ENCODE results near the gene MEIS2.

Gene MEIS2

DNA sequence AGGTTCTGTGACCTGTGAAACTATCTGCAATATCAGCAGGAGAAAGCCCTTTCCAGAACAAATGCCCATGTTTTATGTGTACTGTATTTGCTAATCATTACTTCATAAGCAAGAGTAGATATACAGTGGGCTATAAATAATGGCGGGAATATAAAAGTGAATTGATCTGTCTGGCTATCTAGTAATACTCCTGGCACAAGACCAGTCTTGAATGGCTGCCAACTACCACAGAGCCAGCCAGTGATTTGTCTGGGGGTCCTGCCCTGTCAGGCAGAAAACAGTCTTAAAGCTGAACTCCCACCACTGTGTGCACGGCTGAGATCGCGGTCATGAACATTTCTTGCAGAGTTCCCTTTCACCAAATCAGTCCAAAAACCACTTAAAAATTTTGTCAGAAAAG, 176.3 kb downstream of the MEIS2 start:
- no peak for DNase-seq

- DNase-seq, result no peak
Observed at GRCh38 chr15:36921484-36922091, 178.8 kb downstream of the MEIS2 start.

DNA sequence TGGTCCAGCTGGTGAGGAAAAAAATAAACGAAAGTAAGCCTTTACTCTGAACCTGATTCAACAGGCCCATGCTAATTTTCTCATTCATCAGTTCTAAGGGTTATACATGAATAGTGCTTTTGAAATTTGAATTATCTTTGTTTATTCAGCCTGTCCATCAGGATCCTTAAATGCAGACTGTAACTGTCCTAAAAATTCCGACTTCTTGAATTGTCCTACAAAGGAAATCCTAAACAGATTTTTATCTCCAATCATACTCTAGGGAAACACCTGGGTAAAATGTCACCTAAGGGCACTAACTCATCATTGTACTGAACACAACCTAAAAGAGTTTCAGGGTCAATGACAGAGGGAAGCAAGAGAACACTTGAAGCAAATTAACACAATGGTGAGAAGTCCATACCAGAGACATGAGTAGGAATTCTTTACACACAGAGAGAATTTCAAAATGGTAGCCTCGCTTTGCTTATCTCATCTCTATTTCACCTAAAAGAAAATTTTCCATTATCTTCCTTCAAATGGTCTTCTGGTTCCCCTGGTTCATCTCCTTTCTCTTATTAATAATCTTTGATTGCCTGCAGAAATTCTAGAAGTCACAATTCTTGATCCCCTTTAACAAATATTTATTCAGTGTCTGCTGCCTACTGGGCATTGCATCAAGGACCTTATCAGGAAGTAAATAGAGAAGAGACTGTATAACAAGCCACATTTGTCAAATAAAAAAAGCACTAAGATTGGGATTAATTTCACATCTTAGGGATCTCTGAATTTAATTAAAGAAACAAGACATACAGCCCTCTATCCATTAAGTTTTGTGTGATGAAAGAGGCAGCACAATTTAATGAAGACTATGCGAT, 182.7 kb downstream of the MEIS2 start:
- DNase-seq, result no peak

DNA sequence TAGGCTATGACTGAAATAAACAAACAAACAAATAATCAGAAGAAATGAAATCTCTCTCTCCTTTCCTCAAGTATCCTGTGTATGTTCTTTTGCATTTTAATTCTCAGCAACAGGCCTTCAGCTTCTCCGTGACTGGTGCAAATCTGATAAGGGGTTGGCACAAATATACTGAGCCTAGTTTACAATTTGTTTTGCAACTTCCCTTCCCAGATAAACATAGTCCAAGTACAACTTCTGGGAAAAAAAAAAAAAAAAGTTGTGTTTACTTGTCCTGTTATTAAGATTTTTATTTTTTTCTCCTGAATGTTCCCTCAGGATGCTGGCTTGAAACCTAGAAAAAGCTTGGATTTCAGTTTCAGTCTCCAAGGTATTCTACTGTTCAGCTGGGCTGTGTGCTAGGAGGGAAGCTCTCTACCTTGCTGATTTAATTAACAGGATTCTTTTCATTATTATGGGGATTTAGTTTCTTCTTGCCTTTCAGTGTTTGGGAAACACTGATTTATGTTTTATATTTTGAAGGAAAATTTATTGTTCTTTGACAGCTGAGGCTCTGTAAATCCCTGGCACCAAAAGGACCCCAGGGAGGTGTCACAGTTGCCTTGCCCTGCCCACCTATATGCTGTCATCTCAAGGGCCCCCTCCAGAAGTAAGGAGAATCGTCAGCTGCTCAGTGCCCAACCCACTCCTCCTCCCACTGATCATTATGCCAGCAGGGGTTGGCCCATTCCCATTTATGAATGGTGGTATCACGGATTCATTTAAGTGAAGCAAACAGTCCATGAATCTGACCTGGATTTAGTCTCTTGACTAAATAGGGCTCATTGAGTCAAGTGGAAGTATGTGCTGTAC, 185.2 kb downstream of the MEIS2 start:
- DNase-seq, result no peak

DNA sequence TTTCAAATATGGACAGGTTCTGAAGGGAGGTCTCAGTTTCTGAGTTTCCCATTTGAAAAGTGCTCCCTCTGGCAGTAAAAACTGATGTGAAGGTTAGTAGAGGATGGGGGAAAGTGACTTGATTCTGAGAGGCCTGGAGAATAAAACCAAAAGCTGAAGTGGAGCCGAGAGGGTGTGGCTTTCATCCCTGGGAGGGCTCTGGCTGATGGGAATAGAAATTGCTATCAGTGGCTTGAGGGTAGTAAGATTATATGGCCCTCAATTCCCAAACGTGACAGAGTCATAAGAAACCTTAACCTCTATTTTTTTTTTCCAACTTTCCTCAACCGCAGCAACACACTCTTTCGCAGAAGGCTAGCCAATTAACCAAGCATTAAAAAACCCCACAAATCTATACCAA, 185.9 kb downstream of the MEIS2 start:
- DNase-seq, result no peak

DNA sequence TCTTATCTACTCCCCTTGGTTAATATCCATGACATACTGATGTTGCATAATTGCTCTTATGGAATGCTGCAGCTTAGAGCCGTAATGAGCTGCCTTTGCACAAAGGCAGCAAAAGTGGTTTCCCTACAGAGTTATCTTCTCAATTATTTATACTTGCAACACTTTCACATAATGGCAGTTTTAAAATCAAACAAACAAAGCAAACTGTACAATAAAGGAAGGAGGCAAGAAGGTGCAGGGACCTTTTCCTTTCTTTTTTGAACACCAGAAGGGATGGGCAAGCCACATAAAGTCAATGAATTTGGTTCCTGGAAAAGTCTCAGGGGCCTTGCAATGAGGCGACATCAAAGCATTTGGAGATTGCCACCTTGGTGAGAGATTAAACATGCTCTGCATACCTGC, 188.0 kb downstream of the MEIS2 start:
- no peak for DNase-seq

- DNase-seq, result no peak
Observed at GRCh38 chr15:36911322-36911944, 188.9 kb downstream of the MEIS2 start.

GRCh38 chr15:36908991-36909390, 191.4 kb downstream of the MEIS2 start:
- no peak for DNase-seq

DNA sequence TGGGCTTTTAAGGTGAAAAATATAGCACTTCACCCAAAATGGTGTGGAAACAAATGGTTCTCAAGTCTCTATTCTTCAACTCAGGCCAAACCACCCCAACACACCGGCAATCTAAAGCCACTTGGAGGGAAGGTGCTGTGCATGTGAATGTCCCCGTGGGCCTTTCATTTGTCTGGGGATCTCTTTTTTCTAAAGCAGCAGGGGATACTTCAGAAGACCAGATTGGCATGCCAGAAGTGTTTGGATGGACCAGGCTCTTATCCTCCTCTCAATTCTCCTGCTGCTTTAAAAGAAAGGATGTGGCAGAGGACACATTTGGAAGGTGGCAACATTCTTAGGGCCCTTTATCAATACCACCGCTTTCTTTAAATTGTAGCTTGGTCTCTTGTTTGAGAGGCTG, 193.1 kb downstream of the MEIS2 start:
- DNase-seq, result no peak

GRCh38 chr15:36905908-36906307, 194.4 kb downstream of the MEIS2 start:
- DNase-seq, result no peak

- DNase-seq, result no peak
Observed at GRCh38 chr15:36904715-36905114, 195.6 kb downstream of the MEIS2 start.

DNA sequence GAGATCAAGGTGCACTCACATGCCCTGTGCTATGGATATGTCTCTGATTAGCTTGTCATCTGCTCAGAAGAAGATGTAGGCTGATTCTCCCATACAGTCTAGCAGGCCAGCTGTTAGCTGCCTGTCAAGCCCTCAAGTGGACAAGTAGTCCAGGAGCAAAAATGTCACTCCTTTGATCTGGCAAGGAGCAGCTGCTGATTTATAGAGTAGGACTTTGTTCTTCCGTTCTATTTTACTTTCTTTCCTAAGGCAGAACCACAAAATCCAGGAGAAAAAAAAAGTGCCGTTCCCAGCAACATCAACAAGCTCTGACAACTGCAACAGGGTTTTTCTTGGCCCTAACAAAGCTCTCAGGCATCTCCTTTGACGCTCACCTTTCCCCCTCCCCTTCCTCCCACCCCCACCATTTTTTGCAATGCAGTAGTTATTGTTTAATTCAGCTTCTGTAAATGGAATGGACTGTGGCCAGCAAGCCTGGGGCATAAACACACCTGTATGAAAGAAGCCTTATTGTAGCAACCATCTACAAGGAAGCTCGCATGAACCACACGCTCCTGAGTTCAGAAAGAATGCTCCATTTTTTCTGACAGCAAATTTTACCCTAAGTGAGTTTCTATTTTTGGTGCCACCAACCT, 196.3 kb downstream of the MEIS2 start:
- DNase-seq, result no peak

DNA sequence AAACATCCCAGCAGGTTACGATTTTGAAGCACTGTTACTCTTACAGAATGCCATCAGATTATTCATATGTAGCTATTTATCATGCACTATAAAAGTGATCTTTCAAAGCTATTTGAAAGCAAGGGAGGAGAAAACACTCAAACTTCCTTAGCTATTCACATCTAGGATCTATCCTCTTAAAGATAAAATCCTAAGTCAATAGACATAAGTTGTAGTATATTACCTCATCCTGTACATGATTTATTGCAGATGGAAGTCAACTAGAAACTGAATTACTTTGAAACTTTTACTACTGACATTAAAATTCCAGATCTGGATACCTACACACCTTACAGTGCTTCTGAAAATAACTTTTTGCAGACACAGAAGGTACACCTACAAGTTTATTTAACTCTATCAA, 197.2 kb downstream of the MEIS2 start:
- DNase-seq, result no peak

DNA sequence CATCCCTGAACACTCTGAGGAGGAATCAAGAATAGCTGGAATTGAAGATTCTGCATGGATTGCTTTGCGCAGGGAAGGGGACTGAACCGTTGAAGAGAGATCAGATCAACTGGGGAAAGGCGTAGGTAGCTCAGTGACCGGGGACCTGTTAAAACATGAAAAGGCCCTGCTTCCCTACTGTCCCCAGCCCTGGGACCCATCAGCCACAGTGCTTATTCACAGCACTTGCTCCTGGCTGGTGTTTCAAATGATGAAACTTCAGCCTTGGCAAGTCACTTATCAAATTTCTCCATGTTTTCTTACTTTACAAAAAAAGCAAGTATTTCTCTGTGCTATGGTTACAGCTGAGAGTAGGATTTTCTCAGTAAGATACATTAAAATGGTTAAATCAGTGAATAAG, 199.3 kb downstream of the MEIS2 start:
- no peak for DNase-seq

GRCh38 chr15:36899696-36900095, 200.7 kb downstream of the MEIS2 start:
- DNase-seq, result no peak

- no peak for DNase-seq
Observed at GRCh38 chr15:36898536-36899126, 201.7 kb downstream of the MEIS2 start.

GRCh38 chr15:36897834-36898233, 202.5 kb downstream of the MEIS2 start:
- DNase-seq, result no peak

- no peak for DNase-seq
Observed at GRCh38 chr15:36896949-36897348, 203.4 kb downstream of the MEIS2 start.

DNA sequence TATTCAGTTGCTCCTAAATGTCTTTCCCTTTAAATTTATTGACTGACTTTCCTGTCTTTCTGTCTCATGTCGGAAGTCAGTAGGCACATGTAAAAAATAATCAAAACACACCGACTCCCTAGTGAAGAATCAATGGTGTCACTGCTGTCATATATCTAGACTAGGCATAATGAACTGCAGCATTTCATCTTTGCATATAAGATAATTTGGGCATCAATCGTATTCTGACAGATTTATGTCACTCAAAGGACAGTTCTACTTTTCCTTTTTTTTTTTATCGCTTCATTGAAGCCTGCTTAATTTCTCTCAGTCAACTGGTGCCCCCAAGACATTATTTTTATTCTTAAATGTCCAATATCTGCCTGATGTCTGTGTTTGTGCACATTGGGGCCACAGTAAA, 206.3 kb downstream of the MEIS2 start:
- no peak for DNase-seq

- no peak for DNase-seq
Observed at GRCh38 chr15:36893276-36893675, 207.1 kb downstream of the MEIS2 start.

DNA sequence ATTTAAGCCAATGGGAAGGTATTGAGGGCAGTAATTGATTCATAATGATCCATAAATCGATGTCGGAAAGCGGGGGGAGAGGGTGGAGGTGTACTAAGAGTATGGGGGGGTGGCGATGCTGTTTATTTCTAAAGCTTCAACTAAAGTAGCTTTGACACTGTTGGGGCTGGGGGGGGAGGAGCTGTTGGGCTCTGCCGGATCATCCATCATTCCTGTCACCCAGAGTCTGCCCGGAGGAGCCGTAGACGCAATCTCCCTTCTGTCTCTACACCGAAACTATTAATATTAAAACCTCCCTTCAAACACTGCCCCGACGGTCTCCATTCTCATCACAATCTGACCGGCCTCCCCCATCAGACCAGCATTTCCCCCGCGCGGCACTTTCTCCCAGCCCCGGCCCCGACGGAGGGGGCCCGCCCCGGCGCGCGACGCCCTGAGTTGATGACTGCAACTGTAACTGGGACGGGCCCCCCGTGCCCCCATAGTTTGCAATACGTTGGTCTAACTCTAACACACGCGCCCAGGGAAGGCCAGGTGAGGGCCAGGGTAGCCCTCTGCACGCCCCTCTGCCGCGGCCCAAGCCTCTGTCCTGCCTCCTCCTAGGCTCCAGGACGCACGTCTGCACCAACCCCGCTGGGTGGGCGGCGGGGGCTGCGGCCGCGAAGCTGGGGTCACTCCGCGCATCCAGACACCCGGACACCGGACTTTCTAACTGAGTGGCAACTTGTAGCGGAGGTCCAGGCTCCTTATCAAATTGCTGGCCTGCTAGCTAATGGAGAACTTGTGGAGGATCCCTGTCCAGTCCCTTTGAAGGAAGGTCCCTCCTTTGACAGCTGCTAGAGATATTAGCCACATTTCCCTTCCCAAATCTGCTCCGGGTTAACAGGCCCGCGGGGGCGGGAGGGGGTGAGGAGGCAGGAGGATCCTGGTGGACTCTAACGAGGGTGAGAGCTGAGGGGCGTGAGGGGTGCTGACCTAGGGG, 212.0 kb downstream of the MEIS2 start:
- DNase-seq, result no peak
